SK-N-SH (cell line): Measurements from ENCODE around the gene CEP126.

Source experiments
- CTCF ChIP-seq: fragments of 200-600 bp; sonication (generic); IDR thresholded peaks from 2 replicates; pipeline ENCODE4 v1.6.1; 2017; ENCODE audit warnings: antibody characterized with exemption, mild to moderate bottlenecking, moderate library complexity
- EP300 ChIP-seq, 2 experiments: IDR thresholded peaks; 2 replicates each; pipeline versions ENCODE4 v1.4.0 to v1.6.1; 2012; ENCODE audit warnings: borderline replicate concordance in 1 of 2, low read depth in 1 of 2, low read length in 1 of 2
- SMC3 ChIP-seq: IDR thresholded peaks from 2 replicates; pipeline ENCODE4 v1.6.1; 2012; ENCODE audit warnings: low read depth, low read length, improper control_type of control experiment
- TAF1 ChIP-seq: IDR thresholded peaks from 2 replicates; pipeline ENCODE4 v1.6.1; 2012; ENCODE audit warnings: low read depth, mild to moderate bottlenecking, low read length, moderate library complexity, borderline replicate concordance

GRCh38 chr11:102007567-102008437, 93.0 kb downstream of the CEP126 start:
- TF ChIP-seq EP300 (IDR thresholded peaks at IDR 0.05; ENCODE audit: borderline replicate concordance in 1 of 2, low read depth in 1 of 2, low read length in 1 of 2) (no peak), CTCF (peak; percentile 66), TAF1 (no peak), SMC3 (peak; percentile 36)
